GM21786 (cell line): ENCODE data around the gene FARP1.
"Not testable (repeated sequence)": the region's sequence is repeated elsewhere in the genome, so short reads cannot be mapped to it uniquely, and the experiment has no call there.

Source experiments
- ATAC-seq: cut with Tn5 transposase; IDR thresholded peaks from one replicate; pipeline ENCODE4 v1.9.1; 2021; ENCODE audit not compliant: unreplicated experiment

FARP1 gene

GRCh38 chr13:98253526-98253925 is 110.6 kb downstream of the FARP1 start:
- ATAC-seq, result no peak

- no peak for ATAC-seq
Measured at GRCh38 chr13:98254513-98254912, 111.6 kb downstream of the FARP1 start.

- ATAC-seq, result no peak
Measured at GRCh38 chr13:98258226-98258625, 115.3 kb downstream of the FARP1 start.

- ATAC-seq, result no peak
Measured at GRCh38 chr13:98260357-98261164, 117.7 kb downstream of the FARP1 start.

- no peak for ATAC-seq
Measured at GRCh38 chr13:98261165-98261702, 118.3 kb downstream of the FARP1 start.

- ATAC-seq, result no peak
Measured at GRCh38 chr13:98262292-98262691, 119.4 kb downstream of the FARP1 start.

- no peak for ATAC-seq
Measured at GRCh38 chr13:98263841-98264240, 120.9 kb downstream of the FARP1 start.

GRCh38 chr13:98264877-98265276 is 122.0 kb downstream of the FARP1 start:
- ATAC-seq, result no peak

- peak; percentile 34 for ATAC-seq
Measured at GRCh38 chr13:98265692-98266551, 123.0 kb downstream of the FARP1 start.

- ATAC-seq, result peak; percentile 87
Measured at GRCh38 chr13:98267080-98267912, 124.4 kb downstream of the FARP1 start.

GRCh38 chr13:98269386-98269785 is 126.5 kb downstream of the FARP1 start:
- no peak for ATAC-seq

GRCh38 chr13:98270819-98271218 is 127.9 kb downstream of the FARP1 start:
- no peak for ATAC-seq

- not testable (repeated sequence) for ATAC-seq
Measured at GRCh38 chr13:98271646-98272045, 128.8 kb downstream of the FARP1 start.

- ATAC-seq, result no peak
Measured at GRCh38 chr13:98272549-98272948, 129.7 kb downstream of the FARP1 start.

GRCh38 chr13:98273067-98273823 is 130.4 kb downstream of the FARP1 start:
- ATAC-seq, result no peak

- ATAC-seq, result no peak
Measured at GRCh38 chr13:98273824-98274742, 131.2 kb downstream of the FARP1 start.

- no peak for ATAC-seq
Measured at GRCh38 chr13:98274921-98275487, 132.1 kb downstream of the FARP1 start.

- ATAC-seq, result no peak
Measured at GRCh38 chr13:98275681-98276171, 132.8 kb downstream of the FARP1 start.

GRCh38 chr13:98276486-98276885 is 133.6 kb downstream of the FARP1 start:
- no peak for ATAC-seq
